22Rv1 (cell line): Measurements from ENCODE around the gene FAM120A.

ENCODE experiments used
- H3K27ac ChIP-seq: fragments of 450-650 bp; 2 replicates; pipeline ENCODE4 v1.5.1; 2017
- CTCF ChIP-seq: fragments of 450-650 bp; IDR thresholded peaks from 2 replicates; pipeline ENCODE4 v1.5.1; 2017; ENCODE audit warnings: mild to moderate bottlenecking
- ZFX ChIP-seq: fragments of 450-650 bp; IDR thresholded peaks from 2 replicates; pipeline ENCODE4 v1.6.1; 2017; ENCODE audit warnings: antibody characterized with exemption, borderline replicate concordance

Gene FAM120A

GRCh38 chr9:93577975-93578682, 126.6 kb downstream of the FAM120A start:
- TF ChIP-seq ZFX (no peak), CTCF (no peak)
- peak overlapping the region; percentile 74 for H3K27ac ChIP-seq

- TF ChIP-seq ZFX, result no peak
- no peak for TF ChIP-seq CTCF
- H3K27ac ChIP-seq, result no peak overlapping the region
Measured at GRCh38 chr9:93578844-93579243, 127.4 kb downstream of the FAM120A start.

GRCh38 chr9:93579711-93580516, 128.4 kb downstream of the FAM120A start:
- TF ChIP-seq ZFX (no peak), CTCF (no peak)
- H3K27ac ChIP-seq, result no peak overlapping the region

- TF ChIP-seq ZFX (no peak), CTCF (no peak)
- H3K27ac ChIP-seq, result no peak overlapping the region
Measured at GRCh38 chr9:93580654-93581380, 129.3 kb downstream of the FAM120A start.

GRCh38 chr9:93582115-93582514, 130.6 kb downstream of the FAM120A start:
- TF ChIP-seq ZFX (no peak), CTCF (no peak)
- H3K27ac ChIP-seq, result no peak overlapping the region

GRCh38 chr9:93582550-93582949, 131.1 kb downstream of the FAM120A start:
- H3K27ac ChIP-seq, result no peak overlapping the region
- TF ChIP-seq CTCF, result no peak
- no peak for TF ChIP-seq ZFX
